K562 (cell line): Measurements from ENCODE around the gene KRTAP5-1. TPM values are rescaled to one million over a fixed set of nuclear protein-coding genes. Genes with fewer than 3 reads are reported as not detected.

Experiments used
- ATF1 ChIP-seq, 2 experiments: fragments of 450-650 bp in 1 of 2; IDR thresholded peaks; 2 replicates each; pipeline ENCODE4 v1.6.1; 2016; ENCODE audit warnings: missing compliant biosample characterization in 1 of 2, missing genetic modification characterization in 1 of 2
- BRD9 ChIP-seq: fragments of 450-650 bp; IDR thresholded peaks from 2 replicates; pipeline ENCODE4 v1.6.1; 2018; ENCODE audit warnings: low read depth; ENCODE audit not compliant: partially characterized antibody
- DMBX1 ChIP-seq: fragments of 250-450 bp; sonication (Bioruptor Pico); IDR thresholded peaks from 2 replicates; pipeline ENCODE4 v1.8.0; 2022; ENCODE audit warnings: inconsistent platforms, mild to moderate bottlenecking, moderate library complexity, borderline replicate concordance
- GATAD2A ChIP-seq: fragments of 450-650 bp; IDR thresholded peaks from 2 replicates; pipeline ENCODE4 v1.6.1; 2017
- GTF2F1 ChIP-seq: IDR thresholded peaks from 2 replicates; pipeline ENCODE4 v1.6.1; 2011; ENCODE audit warnings: low read depth, low read length, improper control_type of control experiment
- RAD21 ChIP-seq, 2 experiments: fragments of 250-450 bp in 1 of 2; fragments of 450-650 bp in 1 of 2; sonication (Bioruptor Pico) in 1 of 2; formaldehyde crosslinking in 1 of 2; IDR thresholded peaks in 1 of 2; conservative IDR thresholded peaks in 1 of 2; 2 replicates each; pipeline versions ENCODE4 v1.4.0 to v1.8.0; 2020 to 2022; ENCODE audit warnings: mild to moderate bottlenecking in 2 of 2, moderate library complexity in 1 of 2
- REST ChIP-seq, 2 experiments: fragments of 450-650 bp; formaldehyde crosslinking in 1 of 2; IDR thresholded peaks; 2 replicates each; pipeline versions ENCODE4 v1.4.0 to v1.6.1; 2014 to 2020; ENCODE audit warnings: mild to moderate bottlenecking in 2 of 2, borderline replicate concordance in 1 of 2, low read depth in 1 of 2
- SMC3 ChIP-seq: conservative IDR thresholded peaks from 2 replicates; pipeline ENCODE4 v1.6.1; 2011; ENCODE audit warnings: low read depth, low read length, improper control_type of control experiment; ENCODE audit not compliant: insufficient read depth
- TAL1 ChIP-seq: fragments of 450-650 bp; IDR thresholded peaks from 2 replicates; pipeline ENCODE4 v1.6.1; 2016; ENCODE audit warnings: mild to moderate bottlenecking
- TCF3 ChIP-seq: sonication (generic); formaldehyde crosslinking; IDR thresholded peaks from 2 replicates; pipeline ENCODE4 v1.4.0; 2020; ENCODE audit warnings: mild to moderate bottlenecking, missing genetic modification reagents
- TCFL5 ChIP-seq: fragments of 250-450 bp; sonication (Bioruptor Pico); conservative IDR thresholded peaks from 2 replicates; pipeline ENCODE4 v1.6.1; 2021; ENCODE audit warnings: mild to moderate bottlenecking, moderate library complexity, matching md5 sums
- VEZF1 ChIP-seq: fragments of 200-800 bp; sonication (Bioruptor generic); IDR thresholded peaks from 2 replicates; pipeline ENCODE4 v1.6.1; 2017; ENCODE audit warnings: missing genetic modification characterization, missing compliant biosample characterization
- ZC3H11A ChIP-seq: IDR thresholded peaks from 2 replicates; pipeline ENCODE4 v1.6.1; 2012; ENCODE audit warnings: low read depth, low read length, improper control_type of control experiment
- ZKSCAN8 ChIP-seq: fragments of 200-800 bp; sonication (Bioruptor generic); IDR thresholded peaks from 2 replicates; pipeline ENCODE4 v1.6.1; 2016; ENCODE audit warnings: missing genetic modification characterization, missing compliant biosample characterization
- polyA plus RNA-seq, 8 experiments: library from polyadenylated mRNA; depleted of rRNA in 4 of 8; stranded (reverse) in 5 of 8; unstranded in 3 of 8; fragments of >200 nt; fragmentation: Nextera tagmentation in 2 of 8; fragmentation: Illumina TruSeq in 1 of 8; extraction: Ambion mirVana in 2 of 8; extraction: Trizol in 1 of 8; gene quantifications; 2 replicates each; pipeline versions ENCODE4 v1.2.1 to v1.2.3, GENCODE V29; 2011 to 2014; ENCODE audit warnings: inconsistent platforms in 1 of 8, missing spikeins in 1 of 8
- total RNA-seq, 7 experiments: library from RNA; depleted of rRNA in 6 of 7; stranded (reverse); fragments of >200 nt in 6 of 7; fragmentation: Illumina TruSeq in 2 of 7; extraction: Trizol in 2 of 7; gene quantifications; 2 replicates each; pipeline versions ENCODE4 v1.2.1 to v1.2.3, GENCODE V29; 2011 to 2021; ENCODE audit warnings: low replicate concordance in 1 of 7

The KRTAP5-1 gene
- total and polyA plus RNA-seq, 9 of the 15 experiments (the other 6 are each of a cell fraction or from before 2014, with no cell fraction given), result not detected

GRCh38 chr11:1546536-1547466 lies 38.3 kb downstream of the KRTAP5-1 start (continued):
- peak; percentile 51; the same call in 1 of the 2 replicates for TF ChIP-seq REST (IDR thresholded peaks at IDR 0.05; ENCODE audit: borderline replicate concordance)
- TF ChIP-seq REST (CRISPR knock-in tag; IDR thresholded peaks at IDR 0.05; ENCODE audit: low read depth), result no peak
- no peak for TF ChIP-seq TAL1
- peak; percentile 75 for TF ChIP-seq VEZF1 (CRISPR knock-in tag)
- no peak for TF ChIP-seq ATF1 (CRISPR knock-in tag; IDR thresholded peaks at IDR 0.05)
- peak; percentile 36; the same call in 1 of the 2 replicates for TF ChIP-seq ATF1 (tag; IDR thresholded peaks at IDR 0.05)
- peak; percentile 44 to 74; a peak in 3 of 4 replicates for TF ChIP-seq RAD21 (CRISPR knock-in tag; conservative IDR thresholded peaks at IDR 0.05 in 1 of 2, IDR thresholded peaks at IDR 0.05 in 1 of 2)
- no peak for TF ChIP-seq ZC3H11A
- no peak for TF ChIP-seq DMBX1
- TF ChIP-seq GATAD2A, result no peak
- TF ChIP-seq GTF2F1, result no peak
- TF ChIP-seq BRD9, result no peak
- no peak for TF ChIP-seq TCFL5 (CRISPR knock-in tag)
- 0 out of 2 replicates have a peak, but pooled peaks have one; percentile 37 for TF ChIP-seq SMC3
- no peak for TF ChIP-seq TCF3 (CRISPR knock-in tag)
- TF ChIP-seq ZKSCAN8, result no peak
